ENCODE results near the gene SEMA5B. TPM values are rescaled to one million over a fixed set of nuclear protein-coding genes. Genes with fewer than 3 reads are reported as not detected.
A peak's percentile ranks its signal among the peaks of the same experiment; 100 is the strongest.

Gene SEMA5B
- total RNA-seq, 1 experiment from 2014 or later = 9.4 TPM

GRCh38 chr3:122986693-122987179 is 40.8 kb downstream of the SEMA5B start:
- Histone ChIP-seq H3K23me2 (ENCODE audit: insufficient read length, low read depth, low read length, poor library complexity, severe bottlenecking) (no peaks in the 10 kb centered on the region), H3K18ac (ENCODE audit: insufficient read length, low read depth, low read length) (peak overlapping the region; percentile 60), H4K91ac (ENCODE audit: insufficient read length, low read depth, low read length) (no peak overlapping the region), H2BK15ac (ENCODE audit: low read depth, low read length) (no peak overlapping the region), H3K4me1 (ENCODE audit: insufficient read depth, low read length) (peaks cover 25% of the 10 kb centered on the region), H2AK5ac (ENCODE audit: insufficient read length, low read length) (no peak overlapping the region), H3T11ph (ENCODE audit: low read length) (no peak overlapping the region), H2BK20ac (ENCODE audit: low read depth, low read length, poor library complexity, severe bottlenecking) (no peak overlapping the region), H3K14ac (ENCODE audit: insufficient read depth, low read length) (0 out of 2 replicates have a peak overlapping the region, but pooled peaks have one; percentile 31), H3K56ac (ENCODE audit: insufficient read length, low read depth, low read length) (no peak overlapping the region), H3K4ac (ENCODE audit: low read depth, low read length) (no peak overlapping the region), H4K5ac (ENCODE audit: insufficient read length, low read depth, low read length) (no peak overlapping the region), H3K9ac (ENCODE audit: extremely low read depth, insufficient read length, low read length) (no peak overlapping the region), H3K79me1 (ENCODE audit: insufficient read depth, low read depth, low read length, poor library complexity, severe bottlenecking) (no peaks in the 10 kb centered on the region), H2BK120ac (ENCODE audit: low read depth, low read length, poor library complexity, severe bottlenecking) (no peak overlapping the region), H3K4me2 (ENCODE audit: insufficient read depth, insufficient read length, low read length) (peak overlapping the region; percentile 60), H2BK5ac (ENCODE audit: insufficient read length, low read length) (no peak overlapping the region), H3K9me3 (ENCODE audit: control insufficient read depth, low read depth, low read length) (no peaks in the 10 kb centered on the region), H3K27ac (ENCODE audit: insufficient read length, low read depth, low read length) (peak overlapping the region; percentile 53), H3K27me3 (ENCODE audit: insufficient read depth, low read length) (no peaks in the 10 kb centered on the region; the same call in 1 of the 2 replicates), H4K8ac (replicated peaks; ENCODE audit: insufficient read length, low read depth, low read length) (no peak overlapping the region), H3K79me2 (ENCODE audit: insufficient read depth, low read length) (no peaks in the 10 kb centered on the region), H3K23ac (ENCODE audit: insufficient read length, low read depth, low read length) (no peak overlapping the region), H2AFZ (ENCODE audit: low read length) (no peak overlapping the region), H4K20me1 (ENCODE audit: control insufficient read depth, insufficient read depth, insufficient read length) (no peaks in the 10 kb centered on the region), H2BK12ac (ENCODE audit: insufficient read length, low read depth, low read length) (no peak overlapping the region)
- no CpG with 5 or more reads among the region's 6 CpGs for WGBS (ENCODE audit: extremely low coverage, insufficient read length, low lambda C conversion rate)
- Mint-ChIP-seq H3K4me3 (peak overlapping the region; percentile 29 to 54; a peak in 4 of 5 replicates), H3K4me1 (peaks cover 61 to 70% of the 10 kb centered on the region in 2 experiments), H3K9me3 (no peaks in the 10 kb centered on the region; a peak in 2 of 5 replicates), H3K27ac (peak overlapping the region; percentile 92 to 98 (median 94); a peak in 6 of 7 replicates), H3K27me3 (ENCODE audit: low read depth) (peaks cover 25% of the 10 kb centered on the region), H3K36me3 (ENCODE audit: insufficient read depth in 1 of 3, low read depth in 3 of 3) (no peaks in the 10 kb centered on the region)
- peak; percentile 79 for DNase-seq
- TF ChIP-seq CTCF (conservative IDR thresholded peaks at IDR 0.05) = no peak

Measured in H9 (cell line).